Stimulated activated naive CD8-positive, alpha-beta T cell treated with anti-CD3 and anti-CD28 coated beads, Interleukin-15, amount 100 ng/mL, for 72 hours (primary cell): Measurements from ENCODE around the gene LSM14B.

Experiments
- ATAC-seq: fragments of 150-1000 bp; cut with Tn5 transposase; 2 replicates; pipeline ENCODE4 v1.10.0; 2021; ENCODE audit warnings: mild to moderate bottlenecking, moderate library complexity
- DNase-seq, 2 donors: peaks; one replicate each; pipeline ENCODE4 v3.0.0; 2021 to 2022
- H3K27ac Mint-ChIP-seq, 2 donors: one replicate each; pipeline ENCODE4 v1.8.0; 2022; ENCODE audit warnings: mild to moderate bottlenecking in 2 of 2, mixed read lengths in 2 of 2, moderate library complexity in 2 of 2
- H3K27me3 Mint-ChIP-seq: one replicate; pipeline ENCODE4 v1.8.0; 2022; ENCODE audit warnings: mixed read lengths
- H3K4me1 Mint-ChIP-seq: one replicate; pipeline ENCODE4 v1.8.0; 2022; ENCODE audit warnings: mild to moderate bottlenecking, mixed read lengths
- H3K4me3 Mint-ChIP-seq, 2 donors: one replicate each; pipeline ENCODE4 v1.8.0; 2022; ENCODE audit warnings: mild to moderate bottlenecking in 2 of 2, mixed read lengths in 2 of 2, moderate library complexity in 1 of 2
- H3K9me3 Mint-ChIP-seq, 2 donors: one replicate each; pipeline ENCODE4 v1.8.0; 2022; ENCODE audit warnings: mixed read lengths in 2 of 2

LSM14B gene

DNA sequence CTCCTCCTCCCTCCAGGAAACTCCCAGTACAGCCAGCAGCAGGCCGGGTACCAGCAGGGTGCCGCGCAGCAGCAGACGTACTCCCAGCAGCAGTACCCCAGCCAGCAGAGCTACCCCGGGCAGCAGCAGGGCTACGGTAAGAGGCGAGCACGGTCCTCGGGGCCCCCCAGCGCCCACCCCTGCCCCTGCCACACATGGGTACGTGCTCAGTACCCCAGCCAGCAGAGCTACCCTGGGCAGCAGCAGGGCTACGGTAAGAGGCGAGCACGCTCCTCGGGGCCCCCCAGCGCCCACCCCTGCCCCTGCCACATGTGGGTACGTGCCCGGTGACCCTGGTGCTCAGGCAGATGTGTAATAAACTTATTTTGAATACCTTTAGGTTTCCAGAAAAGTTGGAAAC lies 50.4 kb downstream of the LSM14B start:
- ATAC-seq: no peak
- H3K9me3 Mint-ChIP-seq: no peaks in the 10 kb centered on the region
- no peaks in the 10 kb centered on the region for H3K27me3 Mint-ChIP-seq
- DNase-seq: no peak
- no peak overlapping the region for H3K27ac Mint-ChIP-seq
- H3K4me3 Mint-ChIP-seq: no peak overlapping the region
- H3K4me1 Mint-ChIP-seq: no peaks in the 10 kb centered on the region

- no peak for ATAC-seq
- DNase-seq: no peak
- Mint-ChIP-seq H3K4me1 (no peaks in the 10 kb centered on the region), H3K9me3 (no peaks in the 10 kb centered on the region), H3K4me3 (no peak overlapping the region), H3K27ac (no peak overlapping the region), H3K27me3 (no peaks in the 10 kb centered on the region)
These were observed 51.9 kb downstream of the LSM14B start for GRCh38 chr20:62174021-62174804.

- no peaks in the 10 kb centered on the region for H3K27me3 Mint-ChIP-seq
These were observed 52.8 kb downstream of the LSM14B start for GRCh38 chr20:62174870-62175624.

GRCh38 chr20:62175711-62176110 lies 53.4 kb downstream of the LSM14B start:
- DNase-seq (no peak), ATAC-seq (no peak)
- Mint-ChIP-seq H3K27ac (no peak overlapping the region), H3K4me3 (no peak overlapping the region), H3K4me1 (no peaks in the 10 kb centered on the region), H3K27me3 (no peaks in the 10 kb centered on the region), H3K9me3 (no peaks in the 10 kb centered on the region)

More at GRCh38 chr20:62174870-62175624, 52.8 kb downstream of the LSM14B start:
- Mint-ChIP-seq H3K4me1 (no peaks in the 10 kb centered on the region), H3K9me3 (no peaks in the 10 kb centered on the region), H3K27ac (no peak overlapping the region), H3K4me3 (no peak overlapping the region)
- DNase-seq: no peak
- no peak for ATAC-seq

- Mint-ChIP-seq H3K27me3 (no peaks in the 10 kb centered on the region), H3K4me1 (peaks cover 3% of the 10 kb centered on the region), H3K4me3 (no peak overlapping the region), H3K27ac (no peak overlapping the region), H3K9me3 (no peaks in the 10 kb centered on the region)
- ATAC-seq: no peak
- no peak for DNase-seq
These were observed 54.6 kb downstream of the LSM14B start for GRCh38 chr20:62176866-62177265.

- no peak for ATAC-seq
These were observed 55.0 kb downstream of the LSM14B start for GRCh38 chr20:62177307-62177706.

GRCh38 chr20:62178316-62179161 lies 56.3 kb downstream of the LSM14B start:
- DNase-seq (no peak), ATAC-seq (no peak)
- Mint-ChIP-seq H3K4me1 (peaks cover 15% of the 10 kb centered on the region), H3K9me3 (no peaks in the 10 kb centered on the region), H3K27me3 (no peaks in the 10 kb centered on the region), H3K4me3 (no peak overlapping the region), H3K27ac (no peak overlapping the region)

More at GRCh38 chr20:62177307-62177706, 55.0 kb downstream of the LSM14B start:
- Mint-ChIP-seq H3K27me3 (no peaks in the 10 kb centered on the region), H3K9me3 (no peaks in the 10 kb centered on the region), H3K4me1 (peaks cover 8% of the 10 kb centered on the region), H3K4me3 (no peak overlapping the region), H3K27ac (no peak overlapping the region)
- DNase-seq: no peak

GRCh38 chr20:62179162-62179504 lies 56.9 kb downstream of the LSM14B start:
- H3K27me3 Mint-ChIP-seq: no peaks in the 10 kb centered on the region
- H3K4me3 Mint-ChIP-seq: no peak overlapping the region
- no peak overlapping the region for H3K27ac Mint-ChIP-seq
- H3K4me1 Mint-ChIP-seq: peaks cover 21% of the 10 kb centered on the region
- DNase-seq (no peak), ATAC-seq (no peak)
- no peaks in the 10 kb centered on the region for H3K9me3 Mint-ChIP-seq

GRCh38 chr20:62181808-62182207 lies 59.5 kb downstream of the LSM14B start:
- Mint-ChIP-seq H3K4me1 (peaks cover 40% of the 10 kb centered on the region), H3K4me3 (peak overlapping the region; percentile 89 to 95), H3K27ac (peak overlapping the region in 1 of 2 donors; percentile 97), H3K27me3 (no peaks in the 10 kb centered on the region), H3K9me3 (no peaks in the 10 kb centered on the region)
- DNase-seq (no peak), ATAC-seq (no peak)

DNA sequence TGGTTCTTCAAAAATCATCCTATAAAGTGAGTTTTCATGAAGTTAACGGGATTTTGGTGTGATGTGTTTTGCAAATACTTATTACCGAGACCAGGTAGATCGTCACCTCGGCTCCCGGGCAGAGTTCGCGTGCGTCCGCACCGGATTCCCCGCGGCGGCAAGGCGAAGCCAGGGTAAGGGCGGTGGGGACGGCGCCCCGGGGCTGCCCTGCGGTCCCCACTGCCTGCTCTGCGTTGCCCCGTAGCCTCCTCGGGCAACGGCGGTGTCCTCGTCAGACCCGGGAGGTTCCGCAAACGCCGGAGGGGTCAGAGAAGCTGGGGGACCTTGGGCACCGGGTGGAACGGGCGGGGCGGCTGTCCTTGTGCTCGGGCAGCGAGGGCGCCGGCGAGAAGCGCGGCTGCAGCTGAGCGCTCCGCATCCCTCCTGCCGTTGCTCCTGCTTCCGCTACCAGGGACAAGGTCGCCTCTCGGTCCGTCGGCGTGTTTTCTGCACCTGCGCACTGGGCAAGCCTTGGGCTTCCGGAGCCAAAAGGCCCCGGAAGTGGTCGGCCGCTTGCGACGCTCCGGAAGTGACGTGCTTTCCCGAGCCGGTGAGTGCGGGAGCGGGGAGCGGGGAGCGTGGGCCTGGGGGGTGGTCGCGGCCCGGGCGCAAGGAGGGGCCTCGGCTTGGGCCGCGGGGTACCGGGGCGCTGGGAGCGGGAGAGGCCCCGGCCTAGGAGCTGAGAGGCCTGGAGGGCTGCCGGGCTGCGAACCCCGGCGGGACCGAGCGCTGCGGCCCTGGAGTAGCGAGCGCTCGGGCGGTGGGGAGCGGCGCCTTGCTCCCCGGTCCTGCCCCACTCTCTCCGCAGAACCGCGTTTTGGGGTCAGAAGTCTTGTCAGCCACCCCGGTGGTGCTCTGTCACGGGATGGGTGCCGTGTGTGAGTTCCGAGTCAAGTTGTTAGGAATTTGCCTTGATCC lies 60.5 kb downstream of the LSM14B start, which contains the start of gene MTG2:
Gene MTG2 (plus strand): TSS at position 560 of the 957 bp plus-strand sequence. CDS start 10,393 bp downstream, outside the sequence.
- DNase-seq (peak; percentile 88 to 94), ATAC-seq (peak; percentile 99)
- Mint-ChIP-seq H3K4me1 (peaks cover 45% of the 10 kb centered on the region), H3K27me3 (no peaks in the 10 kb centered on the region), H3K9me3 (no peaks in the 10 kb centered on the region), H3K4me3 (peak within 1 kb of the TSS; percentile 89 to 95), H3K27ac (peak within 1 kb of the TSS; percentile 97 to 98)

DNA sequence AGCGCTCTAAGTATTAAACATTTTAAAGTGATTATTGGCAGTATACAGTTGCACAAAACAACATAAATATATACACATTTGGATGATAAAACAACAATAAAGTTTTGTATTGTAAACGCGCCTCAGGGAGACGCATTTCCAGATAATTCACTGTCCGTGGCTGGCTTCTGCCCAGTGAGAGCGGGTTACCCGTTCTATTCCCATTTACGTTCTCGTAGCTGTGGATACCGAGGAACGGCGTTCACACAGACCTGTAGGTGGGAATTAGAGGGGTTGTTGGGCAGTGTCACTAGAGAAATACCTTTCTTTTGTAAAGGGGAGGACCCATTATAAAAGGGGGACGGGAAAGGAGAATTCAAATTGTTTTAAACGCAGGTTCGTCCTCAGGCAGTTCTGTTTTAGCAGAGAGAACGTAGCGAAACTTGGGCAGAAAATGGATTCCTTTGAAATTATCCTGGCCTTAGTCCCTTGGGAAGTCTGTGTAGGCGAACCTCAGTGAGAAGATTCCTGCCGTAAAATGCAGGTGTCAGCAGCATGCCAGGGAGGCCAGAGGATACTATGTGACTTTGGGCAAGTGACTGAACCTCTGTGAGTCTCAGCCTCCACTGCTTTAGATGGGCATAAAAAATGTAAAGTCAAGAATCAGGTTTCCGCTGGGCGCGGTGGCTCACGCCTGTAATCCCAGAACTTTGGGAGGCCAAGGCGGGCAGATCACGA lies 61.3 kb downstream of the LSM14B start:
- H3K27me3 Mint-ChIP-seq: no peaks in the 10 kb centered on the region
- peak overlapping the region; percentile 89 to 95 for H3K4me3 Mint-ChIP-seq
- no peak for DNase-seq
- H3K27ac Mint-ChIP-seq: peak overlapping the region; percentile 87 to 98
- no peaks in the 10 kb centered on the region for H3K9me3 Mint-ChIP-seq
- peaks cover 45% of the 10 kb centered on the region for H3K4me1 Mint-ChIP-seq
- no peak for ATAC-seq
